IMR-90 (cell line): ENCODE data around the gene WASF3.

Experiments
- CEBPB ChIP-seq: IDR thresholded peaks from 2 replicates; pipeline ENCODE4 v1.6.1; 2012; ENCODE audit warnings: low read depth, low read length, improper control_type of control experiment
- MAFK ChIP-seq: IDR thresholded peaks from 2 replicates; pipeline ENCODE4 v1.6.1; 2012; ENCODE audit warnings: low read depth, low read length, improper control_type of control experiment
- MAZ ChIP-seq: IDR thresholded peaks from 2 replicates; pipeline ENCODE4 v1.6.1; 2012; ENCODE audit warnings: low read depth, mild to moderate bottlenecking, low read length, improper control_type of control experiment, moderate library complexity, borderline replicate concordance
- MXI1 ChIP-seq: IDR thresholded peaks from 2 replicates; pipeline ENCODE4 v1.6.1; 2012; ENCODE audit warnings: low read depth, mild to moderate bottlenecking, low read length, moderate library complexity, borderline replicate concordance
- POLR2A ChIP-seq: IDR thresholded peaks from 2 replicates; pipeline ENCODE4 v1.6.1; 2012; ENCODE audit warnings: mild to moderate bottlenecking, low read depth, low read length
- RAD21 ChIP-seq: IDR thresholded peaks from 2 replicates; pipeline ENCODE4 v1.6.1; 2012; ENCODE audit warnings: low read length, improper control_type of control experiment
- SMC3 ChIP-seq: fragments of 150-350 bp; IDR thresholded peaks from 2 replicates; pipeline ENCODE4 v1.6.1; 2016; ENCODE audit warnings: low read depth, mild to moderate bottlenecking, antibody characterized with exemption, low read length, moderate library complexity
- TF ChIP-seq, protein P1 (sequence below): conservative IDR thresholded peaks from 2 replicates; pipeline ENCODE4 v1.5.1; 2012; ENCODE audit warnings: mild to moderate bottlenecking, low read depth, low read length, improper control_type of control experiment

DNA sequence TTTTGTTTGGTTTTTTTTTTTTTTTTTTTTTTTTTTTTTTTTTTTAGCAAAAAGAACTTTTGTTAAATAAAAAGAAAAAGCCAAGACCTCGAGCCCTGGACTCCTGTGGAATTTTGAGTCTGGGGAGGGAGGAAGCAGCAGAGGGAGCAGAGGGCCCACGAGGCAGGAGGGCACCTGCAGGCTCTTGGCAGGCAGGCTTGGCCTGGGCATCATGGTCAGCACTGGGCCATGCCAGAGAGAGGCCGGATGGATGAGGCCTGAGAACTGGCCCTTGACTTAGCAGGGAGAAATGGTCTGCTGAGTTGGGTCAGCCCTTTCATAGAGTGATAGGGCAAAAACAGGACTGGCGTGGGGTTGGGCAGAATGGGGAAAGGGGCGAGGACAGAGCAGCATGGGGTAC lies 102.7 kb downstream of the WASF3 start:
- TF ChIP-seq, protein P1, sequence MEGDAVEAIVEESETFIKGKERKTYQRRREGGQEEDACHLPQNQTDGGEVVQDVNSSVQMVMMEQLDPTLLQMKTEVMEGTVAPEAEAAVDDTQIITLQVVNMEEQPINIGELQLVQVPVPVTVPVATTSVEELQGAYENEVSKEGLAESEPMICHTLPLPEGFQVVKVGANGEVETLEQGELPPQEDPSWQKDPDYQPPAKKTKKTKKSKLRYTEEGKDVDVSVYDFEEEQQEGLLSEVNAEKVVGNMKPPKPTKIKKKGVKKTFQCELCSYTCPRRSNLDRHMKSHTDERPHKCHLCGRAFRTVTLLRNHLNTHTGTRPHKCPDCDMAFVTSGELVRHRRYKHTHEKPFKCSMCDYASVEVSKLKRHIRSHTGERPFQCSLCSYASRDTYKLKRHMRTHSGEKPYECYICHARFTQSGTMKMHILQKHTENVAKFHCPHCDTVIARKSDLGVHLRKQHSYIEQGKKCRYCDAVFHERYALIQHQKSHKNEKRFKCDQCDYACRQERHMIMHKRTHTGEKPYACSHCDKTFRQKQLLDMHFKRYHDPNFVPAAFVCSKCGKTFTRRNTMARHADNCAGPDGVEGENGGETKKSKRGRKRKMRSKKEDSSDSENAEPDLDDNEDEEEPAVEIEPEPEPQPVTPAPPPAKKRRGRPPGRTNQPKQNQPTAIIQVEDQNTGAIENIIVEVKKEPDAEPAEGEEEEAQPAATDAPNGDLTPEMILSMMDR: no peak
- TF ChIP-seq MXI1 (no peak), POLR2A (no peak), CEBPB (no peak), SMC3 (no peak), RAD21 (no peak), MAZ (no peak), MAFK (no peak)
